GM06990 (cell line): ENCODE measurements around the gene KCMF1.

Source experiments
- DNase-seq: peaks from one replicate; pipeline ENCODE4 v3.0.0-alpha.2; 2011; ENCODE audit not compliant: insufficient read length; ENCODE audit errors: extremely low read depth
- H3K27me3 ChIP-seq: replicated peaks from 2 replicates; pipeline ENCODE4 v1.6.0; 2011; ENCODE audit warnings: low read length; ENCODE audit not compliant: control insufficient read depth, insufficient read depth
- H3K36me3 ChIP-seq: 2 replicates; pipeline ENCODE4 v1.5.1; 2011; ENCODE audit warnings: low read length; ENCODE audit not compliant: control insufficient read depth, insufficient read depth
- H3K4me3 ChIP-seq: replicated peaks from 2 replicates; pipeline ENCODE4 v1.5.1; 2011; ENCODE audit warnings: low read depth, mild to moderate bottlenecking, control low read depth, low read length
- CTCF ChIP-seq: IDR thresholded peaks from 2 replicates; pipeline ENCODE4 v1.5.1; 2011; ENCODE audit warnings: low read length, control low read depth, mild to moderate bottlenecking, inconsistent platforms; ENCODE audit not compliant: insufficient read depth, poor library complexity, severe bottlenecking

The KCMF1 gene

GRCh38 chr2:84947010-84947593 is 23.9 kb upstream of the KCMF1 start:
- Histone ChIP-seq H3K27me3 (no peaks in the 10 kb centered on the region), H3K4me3 (peak overlapping the region; percentile 43), H3K36me3 (no peaks in the 10 kb centered on the region; the same call in 1 of the 2 replicates)
- no peak for DNase-seq
- no peak for TF ChIP-seq CTCF

DNA sequence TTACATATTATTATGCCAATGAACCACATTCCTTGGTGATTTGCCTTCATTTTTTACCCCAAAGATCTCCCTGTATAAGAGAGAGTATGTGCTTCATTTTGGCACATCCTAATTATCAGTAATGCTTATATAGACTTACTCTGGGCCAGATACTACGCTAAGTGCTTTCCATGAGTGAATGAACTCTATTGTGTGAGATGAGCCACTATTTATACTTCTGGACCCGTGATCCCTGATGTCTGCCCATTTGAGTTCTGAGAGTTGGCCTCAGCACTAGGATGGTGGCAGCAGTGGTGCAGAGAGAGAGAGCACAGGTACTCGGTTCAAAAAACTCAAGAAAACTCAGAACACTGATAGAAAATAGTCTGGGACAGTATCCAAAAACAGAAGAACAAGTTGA is 17.4 kb upstream of the KCMF1 start:
- no peaks in the 10 kb centered on the region for H3K27me3 ChIP-seq
- H3K4me3 ChIP-seq: no peak overlapping the region
- TF ChIP-seq CTCF: no peak
- DNase-seq: no peak
- peaks cover 2% of the 10 kb centered on the region for H3K36me3 ChIP-seq

- H3K4me3 ChIP-seq: no peak overlapping the region
- H3K36me3 ChIP-seq: peaks cover 2% of the 10 kb centered on the region
- TF ChIP-seq CTCF: no peak
- H3K27me3 ChIP-seq: no peaks in the 10 kb centered on the region
- no peak for DNase-seq
Observed at GRCh38 chr2:84954329-84954728, 16.6 kb upstream of the KCMF1 start.

DNA sequence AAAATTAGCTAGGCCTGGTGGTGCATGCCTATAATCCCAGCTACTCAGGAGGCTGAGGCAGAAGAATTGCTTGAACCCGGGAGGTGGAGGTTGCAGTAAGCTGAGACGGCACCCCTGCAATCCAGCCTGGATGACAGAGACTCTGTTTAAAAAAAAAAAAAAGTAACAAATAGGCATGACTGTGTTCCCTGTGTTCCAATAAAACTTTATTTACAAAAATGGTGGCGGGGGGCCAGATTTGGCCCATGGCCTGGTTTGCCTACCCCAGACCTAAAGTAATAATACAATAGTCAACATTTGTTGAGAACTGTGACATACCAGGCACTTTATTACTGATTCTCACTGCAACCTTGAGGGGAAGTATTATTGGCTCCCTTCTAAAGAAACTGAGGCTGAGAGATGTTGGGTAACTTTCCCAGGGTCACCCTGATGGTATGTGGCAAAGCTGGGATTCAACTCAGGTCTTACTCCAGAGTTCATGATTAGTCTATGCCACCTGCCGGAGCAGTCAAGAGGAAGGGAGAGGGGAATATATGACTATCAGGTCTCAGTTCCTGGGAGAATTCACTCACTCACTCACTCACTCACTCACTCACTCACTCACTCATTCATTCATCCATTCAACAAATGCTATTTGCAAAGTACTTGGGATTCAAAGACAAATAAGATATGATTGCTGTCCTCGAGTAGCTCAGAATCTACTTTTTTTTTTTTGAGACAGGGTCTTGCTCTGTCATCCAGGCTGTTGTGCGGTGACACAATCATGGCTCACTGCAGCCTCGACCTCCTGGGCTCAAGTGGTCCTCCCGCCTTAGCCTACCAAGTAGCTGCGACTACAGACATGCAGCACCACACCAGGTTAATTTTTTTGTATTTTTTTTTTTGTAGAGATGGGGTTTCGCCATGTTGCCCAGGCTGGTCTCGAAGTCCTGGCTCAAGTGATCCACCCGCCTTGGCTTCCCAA is 14.3 kb upstream of the KCMF1 start:
- no peak for DNase-seq
- Histone ChIP-seq H3K4me3 (no peak overlapping the region), H3K36me3 (peaks cover 2% of the 10 kb centered on the region), H3K27me3 (no peaks in the 10 kb centered on the region)
- TF ChIP-seq CTCF: no peak

DNA sequence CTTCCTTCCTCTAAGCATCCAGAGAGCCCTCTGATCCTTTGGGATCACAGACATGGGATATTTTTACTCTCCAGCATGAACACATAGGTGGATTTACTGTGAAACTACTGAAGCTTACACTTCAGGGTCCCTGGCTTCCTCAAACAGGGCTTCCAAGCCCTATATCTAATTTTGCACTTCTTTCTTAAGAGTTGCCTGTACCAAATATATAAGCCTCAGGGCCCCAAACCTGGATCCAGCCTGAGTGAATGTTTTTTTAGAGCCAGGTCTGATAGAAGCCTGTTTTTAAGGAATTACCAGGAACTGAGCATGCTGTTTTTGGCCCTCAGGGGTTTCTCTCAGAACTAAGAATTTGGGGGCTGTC is 13.2 kb upstream of the KCMF1 start:
- no peak for DNase-seq
- Histone ChIP-seq H3K27me3 (no peaks in the 10 kb centered on the region), H3K4me3 (no peak overlapping the region), H3K36me3 (peaks cover 3% of the 10 kb centered on the region)
- TF ChIP-seq CTCF: no peak
